ENCODE data around the gene PHACTR2.

DNA sequence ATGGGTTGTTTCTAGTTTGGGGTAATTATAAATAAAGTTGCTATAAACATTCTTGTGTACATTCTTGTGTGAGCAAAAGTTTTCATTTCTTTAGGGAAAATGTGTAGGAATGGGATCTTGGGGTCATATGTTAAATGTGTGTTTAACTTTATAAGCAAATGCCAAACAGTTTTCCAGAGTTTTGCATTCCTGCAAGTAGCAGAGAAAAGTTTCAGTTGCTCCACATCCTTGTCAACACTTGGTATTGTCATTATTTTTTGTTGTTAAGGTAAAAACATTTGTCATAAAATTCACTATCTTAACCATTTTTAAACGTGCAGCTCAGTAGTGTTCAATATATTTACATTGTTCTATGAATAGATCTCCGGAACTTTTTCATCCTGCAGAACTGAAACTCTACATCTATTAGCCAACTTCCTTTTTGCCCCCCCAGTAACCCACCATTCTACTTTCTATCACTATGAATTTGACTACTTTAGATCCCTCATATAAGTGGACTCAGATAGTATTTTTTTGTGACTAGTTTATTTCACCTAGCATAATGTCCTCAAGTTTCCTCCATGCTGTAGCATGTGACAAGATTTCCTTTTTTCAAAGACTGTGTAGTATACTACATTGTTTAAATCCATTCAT is 48.4 kb downstream of the PHACTR2 start:
- TF ChIP-seq EED (IDR thresholded peaks at IDR 0.05; ENCODE audit: low read depth): no peak
- TF ChIP-seq, protein P1, sequence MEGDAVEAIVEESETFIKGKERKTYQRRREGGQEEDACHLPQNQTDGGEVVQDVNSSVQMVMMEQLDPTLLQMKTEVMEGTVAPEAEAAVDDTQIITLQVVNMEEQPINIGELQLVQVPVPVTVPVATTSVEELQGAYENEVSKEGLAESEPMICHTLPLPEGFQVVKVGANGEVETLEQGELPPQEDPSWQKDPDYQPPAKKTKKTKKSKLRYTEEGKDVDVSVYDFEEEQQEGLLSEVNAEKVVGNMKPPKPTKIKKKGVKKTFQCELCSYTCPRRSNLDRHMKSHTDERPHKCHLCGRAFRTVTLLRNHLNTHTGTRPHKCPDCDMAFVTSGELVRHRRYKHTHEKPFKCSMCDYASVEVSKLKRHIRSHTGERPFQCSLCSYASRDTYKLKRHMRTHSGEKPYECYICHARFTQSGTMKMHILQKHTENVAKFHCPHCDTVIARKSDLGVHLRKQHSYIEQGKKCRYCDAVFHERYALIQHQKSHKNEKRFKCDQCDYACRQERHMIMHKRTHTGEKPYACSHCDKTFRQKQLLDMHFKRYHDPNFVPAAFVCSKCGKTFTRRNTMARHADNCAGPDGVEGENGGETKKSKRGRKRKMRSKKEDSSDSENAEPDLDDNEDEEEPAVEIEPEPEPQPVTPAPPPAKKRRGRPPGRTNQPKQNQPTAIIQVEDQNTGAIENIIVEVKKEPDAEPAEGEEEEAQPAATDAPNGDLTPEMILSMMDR (IDR thresholded peaks at IDR 0.05 in 2 of 3, conservative IDR thresholded peaks at IDR 0.05 in 1 of 3; ENCODE audit: control insufficient read depth in 2 of 3, extremely low read depth in 1 of 3, insufficient read depth in 1 of 3, low read depth in 3 of 3, low read length in 3 of 3): no peak
- no peak for TF ChIP-seq POLR2A (IDR thresholded peaks at IDR 0.05; ENCODE audit: low read depth, low read length)
- no peak for TF ChIP-seq ESRRA (IDR thresholded peaks at IDR 0.05; ENCODE audit: low read length)
- TF ChIP-seq, protein P2, sequence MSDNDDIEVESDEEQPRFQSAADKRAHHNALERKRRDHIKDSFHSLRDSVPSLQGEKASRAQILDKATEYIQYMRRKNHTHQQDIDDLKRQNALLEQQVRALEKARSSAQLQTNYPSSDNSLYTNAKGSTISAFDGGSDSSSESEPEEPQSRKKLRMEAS (IDR thresholded peaks at IDR 0.05; ENCODE audit: low read depth, low read length): no peak
- no peak for TF ChIP-seq ZNF217 (IDR thresholded peaks at IDR 0.05)
- TF ChIP-seq KAT2A (conservative IDR thresholded peaks at IDR 0.05; ENCODE audit: control insufficient read depth, low read depth, low read length): no peak
- TF ChIP-seq NFYA (IDR thresholded peaks at IDR 0.05; ENCODE audit: borderline replicate concordance, low read depth, low read length): no peak
- no peak for TF ChIP-seq POLR2AphosphoS5 (IDR thresholded peaks at IDR 0.05; ENCODE audit: low read length)
